NCI-H748 (cell line): ENCODE results near the gene MYO5C.
"Not testable (repeated sequence)": the region's sequence is repeated elsewhere in the genome, so short reads cannot be mapped to it uniquely, and the experiment has no call there.

Experiments used
- DNase-seq: peaks from one replicate; lab custom pipeline; 2025; ENCODE audit not compliant: unreplicated experiment; lab: John Stamatoyannopoulos, UW

MYO5C gene

GRCh38 chr15:52243697-52244555, 51.7 kb downstream of the MYO5C start:
- DNase-seq, result no peak

- DNase-seq, result no peak
These were observed 52.3 kb downstream of the MYO5C start for GRCh38 chr15:52243286-52243685.

DNA sequence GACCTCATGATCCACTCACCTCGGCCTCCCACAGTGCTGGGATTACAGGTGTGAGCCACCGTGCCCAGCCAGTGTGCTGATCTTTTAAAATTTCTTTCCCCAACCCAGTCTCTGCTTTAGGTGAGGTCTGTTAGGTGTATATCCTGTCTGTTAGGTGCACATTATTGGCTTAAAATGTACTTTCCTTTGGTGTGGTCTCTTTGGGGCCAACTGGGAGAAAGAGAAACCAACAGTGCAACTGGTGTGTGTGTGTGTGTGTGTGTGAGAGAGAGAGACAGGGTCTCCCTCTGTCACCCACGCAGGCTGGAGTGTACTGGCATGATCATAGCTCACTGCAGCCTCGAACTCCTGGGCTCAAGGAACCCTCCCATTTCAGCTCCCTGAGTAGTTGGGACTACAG, 54.1 kb downstream of the MYO5C start:
- no peak for DNase-seq

- DNase-seq, result no peak
These were observed 55.4 kb downstream of the MYO5C start for GRCh38 chr15:52240166-52240565.

- DNase-seq, result not testable (repeated sequence)
These were observed 56.5 kb downstream of the MYO5C start for GRCh38 chr15:52238989-52239525.

GRCh38 chr15:52238149-52238548, 57.5 kb downstream of the MYO5C start:
- no peak for DNase-seq

GRCh38 chr15:52236013-52236412, 59.6 kb downstream of the MYO5C start:
- no peak for DNase-seq

GRCh38 chr15:52234596-52235541, 60.7 kb downstream of the MYO5C start:
- no peak for DNase-seq

DNA sequence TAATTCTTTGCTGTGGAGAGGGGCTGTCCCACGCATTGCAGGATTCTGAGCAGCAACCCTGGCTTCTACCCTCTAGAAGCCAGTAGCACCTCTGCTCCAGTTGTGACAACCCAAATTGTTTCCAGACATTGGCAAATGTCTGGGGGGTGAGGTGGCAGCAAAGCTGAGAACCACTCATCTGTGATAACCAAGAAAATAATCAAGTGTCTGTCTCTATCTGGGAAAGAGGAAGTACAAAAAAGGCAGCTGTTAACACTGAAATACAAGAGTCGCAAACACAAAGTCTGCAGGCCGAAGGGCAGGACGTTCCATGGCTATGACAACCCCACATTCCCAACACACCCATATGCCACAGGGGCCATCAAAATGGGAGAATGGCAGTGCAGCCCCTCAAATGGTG, 62.2 kb downstream of the MYO5C start:
- DNase-seq, result no peak

GRCh38 chr15:52232327-52232726, 63.3 kb downstream of the MYO5C start:
- no peak for DNase-seq

- no peak for DNase-seq
These were observed 65.5 kb downstream of the MYO5C start for GRCh38 chr15:52230073-52230472.

DNA sequence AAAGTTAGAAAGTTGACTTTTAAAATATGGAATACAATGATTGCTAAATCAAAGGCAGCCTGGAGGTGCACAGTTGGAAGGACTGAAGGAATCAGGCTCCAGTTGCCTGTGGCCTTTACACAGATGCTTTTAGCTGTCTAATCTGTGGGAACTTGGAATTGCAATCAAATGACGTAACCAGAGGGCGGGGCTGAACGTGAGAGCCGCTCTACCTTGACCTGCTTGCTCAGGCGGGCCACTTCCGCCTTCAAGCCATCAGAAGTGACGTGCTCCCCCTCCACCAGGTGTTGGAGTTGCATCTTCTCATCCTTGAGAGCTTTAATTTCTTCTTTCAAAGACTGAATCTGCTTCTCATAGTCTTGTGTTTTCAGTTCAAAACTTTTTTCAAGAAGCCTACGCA, 66.7 kb downstream of the MYO5C start:
- DNase-seq, result no peak

GRCh38 chr15:52227456-52227855, 68.1 kb downstream of the MYO5C start:
- DNase-seq, result peak; percentile 51

DNA sequence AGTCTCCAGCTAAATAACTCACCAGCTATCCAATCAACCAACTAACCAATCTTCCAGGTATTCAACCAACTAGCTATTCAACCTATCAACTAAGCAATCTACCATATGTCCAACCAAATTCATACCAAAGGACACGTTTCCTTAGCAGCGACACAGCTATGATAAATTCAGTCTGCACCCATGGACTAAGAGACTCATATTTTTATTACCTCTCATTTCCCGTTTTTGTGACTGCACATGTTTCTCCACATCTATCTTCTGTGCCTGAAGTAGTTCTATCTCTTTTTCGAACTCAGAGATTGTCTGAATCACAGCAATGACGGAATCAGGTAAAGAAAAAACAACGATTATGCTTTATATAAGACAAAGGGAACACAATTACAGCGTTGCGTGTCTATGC, 70.4 kb downstream of the MYO5C start:
- DNase-seq, result no peak

DNA sequence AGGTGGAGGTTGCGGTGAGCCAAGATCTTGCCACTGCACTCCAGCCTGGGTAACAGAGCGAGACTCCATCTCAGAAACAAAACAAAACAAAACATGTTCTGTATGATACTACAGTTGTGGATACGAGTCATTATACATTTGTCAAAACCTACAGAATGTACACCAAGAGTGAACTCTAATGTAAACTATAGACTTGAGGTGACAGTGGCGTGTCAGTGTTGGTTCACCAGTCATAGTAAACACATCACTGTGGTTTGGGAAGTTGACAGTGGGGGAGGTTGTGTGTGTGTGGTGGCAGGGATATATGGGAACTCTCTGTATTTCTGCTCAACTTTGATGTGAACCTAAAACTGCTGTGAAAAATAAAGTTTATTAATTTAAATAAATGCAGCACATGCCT, 71.4 kb downstream of the MYO5C start:
- no peak for DNase-seq

- DNase-seq, result no peak
These were observed 73.9 kb downstream of the MYO5C start for GRCh38 chr15:52221730-52222129.

DNA sequence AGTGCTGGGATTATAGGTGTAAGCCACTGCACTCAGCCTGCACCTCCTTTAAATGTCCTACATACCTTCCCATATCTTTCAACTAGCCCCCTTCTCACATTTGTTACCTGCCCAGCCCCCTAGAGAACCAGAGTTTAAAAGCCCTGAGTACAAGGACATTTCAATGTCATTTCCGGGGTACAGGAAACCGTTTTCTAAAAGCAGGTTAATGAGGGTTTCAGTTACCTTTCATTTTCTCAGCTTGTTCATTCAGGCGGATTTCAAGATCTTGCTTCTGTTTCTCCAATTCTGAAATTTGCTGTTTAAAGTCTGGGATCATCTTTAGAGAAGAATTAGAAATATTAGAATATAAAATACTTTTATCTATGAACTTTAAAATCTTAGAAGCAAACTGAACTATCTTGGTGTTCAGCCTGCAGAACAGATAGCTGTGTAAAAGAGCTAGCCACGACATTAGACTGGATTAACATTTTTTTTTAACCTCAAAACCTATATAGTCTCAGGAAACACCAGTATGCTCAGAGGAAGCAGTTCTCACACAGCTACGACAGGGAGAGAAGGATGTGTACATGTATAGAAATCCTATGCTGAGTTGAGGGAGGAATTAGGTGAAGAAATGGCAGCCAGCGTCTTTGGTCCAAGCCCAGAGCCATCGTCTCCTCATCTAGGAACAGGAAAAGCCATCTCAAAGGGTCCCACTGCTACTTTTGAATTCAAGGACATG, 74.5 kb downstream of the MYO5C start:
- no peak for DNase-seq

GRCh38 chr15:52220251-52220650, 75.4 kb downstream of the MYO5C start:
- DNase-seq, result no peak

DNA sequence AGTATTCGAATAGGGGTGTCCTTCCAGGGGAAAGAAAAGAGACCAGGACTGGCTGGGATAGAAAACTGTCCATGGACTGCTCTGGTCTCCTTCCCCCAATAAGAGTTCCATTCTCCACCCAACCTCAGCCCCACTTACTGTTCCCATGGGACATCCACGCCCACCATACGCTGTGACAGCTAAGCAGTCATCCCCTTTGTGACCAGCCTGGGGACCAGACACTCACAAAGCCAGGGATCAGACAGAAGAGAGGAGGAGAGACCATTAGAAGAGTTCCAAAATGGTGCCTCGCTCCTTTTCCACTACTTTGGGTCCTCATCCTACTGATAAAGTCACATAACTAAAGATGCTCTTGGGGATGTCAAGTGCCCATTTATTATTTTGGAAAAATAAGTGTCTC, 76.8 kb downstream of the MYO5C start:
- no peak for DNase-seq

- no peak for DNase-seq
These were observed 77.2 kb downstream of the MYO5C start for GRCh38 chr15:52218371-52218770.

GRCh38 chr15:52217186-52217585, 78.4 kb downstream of the MYO5C start:
- no peak for DNase-seq
